Kidney tubule cell (primary cell): ENCODE results near the gene COL10A1.

Experiments
- DNase-seq: peaks from one replicate; pipeline ENCODE4 v3.0.0-alpha.2; 2018; ENCODE audit warnings: low spot score

The COL10A1 gene

GRCh38 chr6:116126032-116126431, at the start of gene COL10A1:
COL10A1 (minus strand) TSS chr6:116126132; CDS start chr6:116125492, 640 bp downstream.
- no peak for DNase-seq

DNA sequence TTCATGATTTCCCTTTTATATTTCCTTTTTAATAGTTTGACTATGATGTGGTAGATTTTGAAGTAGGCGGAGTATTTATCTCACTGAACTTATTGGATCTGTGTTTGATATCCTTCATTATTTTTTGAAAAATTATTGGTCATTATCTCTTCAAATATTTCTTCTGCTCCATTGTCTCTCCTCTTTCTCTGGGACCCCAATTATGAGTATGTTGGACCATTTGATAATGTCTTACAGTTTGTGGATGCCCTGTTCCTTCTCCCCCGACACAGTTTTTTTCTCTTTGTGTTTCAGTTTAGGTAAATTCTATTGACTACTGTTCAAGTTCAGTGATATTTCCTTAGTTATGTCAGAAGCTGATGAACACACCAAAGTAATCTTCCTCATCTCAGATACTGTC, 49.4 kb upstream of the COL10A1 start:
- no peak for DNase-seq

DNA sequence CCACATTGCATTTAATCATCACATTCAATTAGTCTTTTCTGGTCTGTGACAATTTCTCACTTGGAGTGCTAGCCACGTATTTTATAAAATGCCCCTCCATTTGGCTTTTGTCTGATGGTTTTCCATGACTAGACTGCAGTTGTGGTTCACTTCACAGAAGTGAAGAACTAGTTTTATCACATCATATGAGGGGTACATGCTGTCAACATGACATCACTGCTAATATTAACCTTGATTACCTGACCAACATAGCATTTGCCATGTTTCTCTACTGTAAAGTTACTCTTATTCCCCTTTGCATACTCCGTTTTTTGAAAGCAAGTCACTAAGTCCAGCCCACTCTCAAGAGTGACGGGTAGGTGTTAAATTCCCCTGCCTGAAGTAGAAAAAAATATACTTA, 48.0 kb upstream of the COL10A1 start:
- DNase-seq = no peak

DNA sequence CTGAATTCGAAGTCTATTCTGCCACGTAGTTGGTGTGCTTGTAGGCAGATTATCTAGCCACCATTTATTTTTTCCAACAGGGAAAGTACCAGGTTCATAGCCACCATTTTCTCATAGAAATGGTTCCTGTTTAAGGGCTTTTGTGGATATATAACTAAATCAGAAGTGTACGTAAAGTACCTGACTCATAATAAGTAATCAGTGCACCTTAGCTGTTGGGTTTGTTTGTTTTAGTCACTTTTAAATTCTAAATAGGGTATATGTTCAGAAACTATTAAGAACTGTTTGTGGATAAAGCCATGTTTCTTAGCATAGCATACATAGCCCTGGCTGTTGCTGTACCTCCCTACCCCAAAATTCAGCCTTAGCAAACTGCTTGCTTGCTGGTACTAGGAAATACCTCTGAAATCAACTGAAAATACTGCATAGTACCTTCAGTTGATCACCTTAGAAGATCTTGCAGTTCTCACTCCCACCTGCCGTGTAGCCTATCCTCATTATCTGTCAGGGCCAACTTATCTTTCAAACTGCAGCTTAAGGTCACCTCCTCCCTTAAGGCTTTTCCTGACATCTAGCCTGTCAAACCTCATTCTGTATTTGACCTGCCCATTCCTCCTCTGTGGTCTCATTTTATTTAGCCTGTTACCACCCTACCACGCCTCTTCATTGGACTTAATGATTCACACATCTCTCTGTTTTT, 44.6 kb upstream of the COL10A1 start:
- no peak for DNase-seq

- DNase-seq = no peak
These were observed 43.9 kb upstream of the COL10A1 start for GRCh38 chr6:116169880-116170279.

GRCh38 chr6:116168148-116168547, 42.2 kb upstream of the COL10A1 start:
- DNase-seq = no peak

DNA sequence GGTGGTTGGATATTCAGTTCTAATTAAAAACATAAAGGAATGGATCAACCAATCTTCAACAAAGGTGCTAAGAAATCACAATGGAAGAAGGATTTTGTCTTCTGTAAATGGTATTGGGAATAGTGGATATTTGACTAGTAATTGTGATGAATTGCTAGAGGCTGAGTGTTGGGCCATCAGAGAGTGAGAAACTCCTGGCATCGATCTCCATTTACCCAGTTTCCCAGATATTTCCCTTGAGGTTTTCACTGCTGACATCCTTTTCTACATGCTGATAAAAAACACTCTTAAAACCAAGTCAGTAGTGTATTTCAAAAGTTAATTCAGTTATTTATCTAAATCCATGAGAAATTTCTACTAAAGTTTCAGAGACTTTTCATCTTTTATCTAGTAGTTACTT, 40.4 kb upstream of the COL10A1 start:
- no peak for DNase-seq

DNA sequence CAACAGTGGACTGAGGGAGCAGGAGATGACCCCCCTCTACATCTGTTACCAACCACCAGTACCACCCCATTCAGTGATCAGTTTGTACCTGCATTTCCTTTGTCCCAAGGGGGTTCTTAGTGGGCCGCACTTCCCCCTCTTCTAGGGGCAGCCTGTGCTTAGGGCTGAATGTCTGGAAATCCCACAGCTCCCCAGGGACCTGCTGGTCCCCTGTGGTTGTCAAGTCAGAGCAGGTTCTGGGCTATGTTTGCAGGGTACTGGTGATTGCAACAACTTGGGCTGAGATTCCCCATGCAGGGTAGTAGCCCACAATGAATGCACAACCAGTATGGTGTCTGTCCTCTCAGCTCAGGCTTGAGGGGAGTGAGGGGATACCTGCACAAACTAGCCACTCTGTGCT, 39.7 kb upstream of the COL10A1 start:
- DNase-seq = no peak

DNA sequence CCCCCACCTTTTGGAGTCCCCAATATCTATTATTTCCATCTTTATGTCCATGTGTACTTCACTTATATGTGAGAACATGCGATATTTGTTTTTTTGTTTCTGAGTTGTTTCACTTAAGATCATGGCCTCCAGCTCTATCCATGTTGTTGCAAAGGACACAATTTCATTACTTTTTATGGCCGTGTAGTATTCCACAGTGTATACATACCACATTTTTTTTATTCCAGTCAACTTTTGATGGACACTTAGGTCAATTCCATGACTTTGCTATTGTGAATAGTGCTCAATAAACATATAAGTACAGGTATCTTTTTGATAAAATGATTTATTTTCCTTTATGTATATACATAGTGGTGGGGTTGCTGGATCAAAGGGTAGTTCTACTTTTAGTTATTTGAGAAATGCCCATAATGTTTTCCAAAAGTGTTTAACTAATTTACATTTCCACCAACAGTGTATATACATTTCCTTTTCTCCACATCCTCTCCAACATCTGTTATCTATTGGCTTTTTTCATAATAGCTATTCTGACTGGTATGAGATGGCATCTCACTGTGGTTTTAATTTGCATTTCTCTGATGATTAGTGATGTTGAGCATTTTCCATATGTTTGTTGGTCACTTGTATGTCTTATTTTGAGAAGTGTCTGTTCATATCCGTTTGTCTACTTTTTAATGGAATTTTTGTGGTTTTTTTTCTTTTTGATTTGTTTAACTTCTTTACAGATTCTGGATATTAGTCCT, 34.0 kb upstream of the COL10A1 start:
- DNase-seq = no peak

- peak; percentile 6 for DNase-seq
These were observed 32.7 kb upstream of the COL10A1 start for GRCh38 chr6:116158641-116159040.

GRCh38 chr6:116157391-116157790, 31.5 kb upstream of the COL10A1 start:
- no peak for DNase-seq

- DNase-seq = no peak
These were observed 30.7 kb upstream of the COL10A1 start for GRCh38 chr6:116156405-116157326.

GRCh38 chr6:116154887-116155286, 29.0 kb upstream of the COL10A1 start:
- DNase-seq = no peak

- no peak for DNase-seq
These were observed 26.7 kb upstream of the COL10A1 start for GRCh38 chr6:116152620-116153019.

DNA sequence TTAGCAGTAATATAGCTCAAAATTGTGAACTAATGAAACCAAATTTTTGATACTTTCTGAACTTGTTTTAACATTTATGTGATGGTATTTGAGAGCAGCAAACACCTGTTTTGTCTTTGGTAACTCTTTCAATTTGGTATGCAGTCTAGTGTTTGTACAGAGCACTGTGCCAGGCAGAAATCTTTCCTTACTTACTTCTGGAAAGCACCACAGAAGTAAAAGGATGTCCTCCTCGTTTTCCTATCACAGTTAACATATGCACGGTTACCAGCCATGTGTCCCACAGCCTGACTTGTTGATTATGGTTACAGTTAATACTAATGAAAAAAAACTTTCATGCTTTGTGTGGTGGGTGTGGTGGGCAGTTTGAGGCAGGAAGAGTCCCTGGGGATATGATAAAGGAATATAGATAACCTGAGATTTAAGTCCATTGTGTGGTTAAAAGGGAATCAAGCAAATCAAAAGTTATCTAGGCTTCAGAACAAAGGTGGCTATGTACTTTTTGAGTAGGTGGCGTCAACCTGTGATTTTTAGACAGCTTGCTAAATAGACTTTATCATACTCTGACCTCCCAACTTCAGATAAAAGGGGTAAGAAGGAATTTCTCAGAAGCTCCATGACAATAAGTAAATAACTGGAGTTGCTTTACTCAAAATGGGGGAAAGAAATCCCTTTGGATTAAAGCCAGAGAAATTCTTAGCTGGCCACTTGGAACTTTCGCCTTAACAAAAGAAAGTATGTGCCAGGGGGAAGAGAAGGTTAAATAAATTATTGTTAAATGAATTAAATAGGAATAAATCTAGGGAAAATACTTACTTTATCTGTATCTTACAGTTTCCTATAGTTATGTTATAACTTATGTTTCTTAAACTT, 20.1 kb upstream of the COL10A1 start:
- DNase-seq = no peak

GRCh38 chr6:116144605-116145004, 18.7 kb upstream of the COL10A1 start:
- peak; percentile 64 for DNase-seq

GRCh38 chr6:116139917-116140316, 14.0 kb upstream of the COL10A1 start:
- no peak for DNase-seq

DNA sequence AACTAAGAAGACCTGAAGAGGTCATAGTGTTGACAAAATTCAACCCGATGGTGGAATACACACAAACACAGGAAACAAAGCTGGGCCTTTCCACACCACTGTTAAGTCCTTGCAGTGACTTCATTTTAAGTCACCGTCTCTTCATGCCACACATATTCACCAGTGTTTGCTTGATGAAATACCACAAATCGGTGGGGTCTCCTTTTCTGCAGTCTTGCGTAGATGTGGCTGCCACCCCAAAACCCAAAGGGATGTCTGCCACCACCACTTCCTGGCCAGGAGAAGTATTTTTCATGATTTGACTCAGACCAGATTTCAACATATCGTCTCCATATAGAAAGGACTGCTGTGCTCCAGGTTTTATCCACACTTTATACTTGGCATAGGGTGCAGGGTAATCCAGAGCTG, 11.0 kb upstream of the COL10A1 start:
- no peak for DNase-seq

DNA sequence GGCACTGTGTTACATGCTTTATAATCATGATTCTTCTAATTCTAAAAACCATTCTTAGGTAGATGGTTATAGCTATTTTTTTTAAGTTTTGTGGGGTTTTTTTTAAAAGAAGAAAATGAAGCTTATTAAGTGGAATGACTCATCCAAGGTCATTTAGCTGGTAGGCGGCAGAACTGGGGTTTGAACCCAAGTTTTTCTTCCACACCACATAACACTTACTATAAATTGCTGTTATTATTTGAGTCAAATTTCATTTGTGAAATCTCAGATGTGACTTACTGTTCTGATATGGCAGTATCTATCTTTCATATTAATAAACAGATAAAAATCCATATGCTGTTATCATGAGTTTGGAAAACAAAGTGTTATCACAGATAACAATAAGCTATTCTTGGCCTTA, 10.4 kb upstream of the COL10A1 start:
- DNase-seq = no peak

- DNase-seq = no peak
These were observed 7.5 kb upstream of the COL10A1 start for GRCh38 chr6:116133453-116133852.

- DNase-seq = no peak
These were observed 2.0 kb upstream of the COL10A1 start for GRCh38 chr6:116127771-116128493.
